ENCODE data around the gene SLC35F5. TPM values are rescaled to one million over a fixed set of nuclear protein-coding genes. Genes with fewer than 3 reads are reported as not detected.
A peak's percentile ranks its signal among the peaks of the same experiment; 100 is the strongest.
"Not testable (repeated sequence)": the region's sequence is repeated elsewhere in the genome, so short reads cannot be mapped to it uniquely, and the experiment has no call there.

SLC35F5 gene
- total RNA-seq, 1 donor from 2014 or later: 56.2 TPM

- not testable (repeated sequence) for ATAC-seq, DNase-seq
These were observed 52.0 kb downstream of the SLC35F5 start for GRCh38 chr2:113704300-113704993.

DNA sequence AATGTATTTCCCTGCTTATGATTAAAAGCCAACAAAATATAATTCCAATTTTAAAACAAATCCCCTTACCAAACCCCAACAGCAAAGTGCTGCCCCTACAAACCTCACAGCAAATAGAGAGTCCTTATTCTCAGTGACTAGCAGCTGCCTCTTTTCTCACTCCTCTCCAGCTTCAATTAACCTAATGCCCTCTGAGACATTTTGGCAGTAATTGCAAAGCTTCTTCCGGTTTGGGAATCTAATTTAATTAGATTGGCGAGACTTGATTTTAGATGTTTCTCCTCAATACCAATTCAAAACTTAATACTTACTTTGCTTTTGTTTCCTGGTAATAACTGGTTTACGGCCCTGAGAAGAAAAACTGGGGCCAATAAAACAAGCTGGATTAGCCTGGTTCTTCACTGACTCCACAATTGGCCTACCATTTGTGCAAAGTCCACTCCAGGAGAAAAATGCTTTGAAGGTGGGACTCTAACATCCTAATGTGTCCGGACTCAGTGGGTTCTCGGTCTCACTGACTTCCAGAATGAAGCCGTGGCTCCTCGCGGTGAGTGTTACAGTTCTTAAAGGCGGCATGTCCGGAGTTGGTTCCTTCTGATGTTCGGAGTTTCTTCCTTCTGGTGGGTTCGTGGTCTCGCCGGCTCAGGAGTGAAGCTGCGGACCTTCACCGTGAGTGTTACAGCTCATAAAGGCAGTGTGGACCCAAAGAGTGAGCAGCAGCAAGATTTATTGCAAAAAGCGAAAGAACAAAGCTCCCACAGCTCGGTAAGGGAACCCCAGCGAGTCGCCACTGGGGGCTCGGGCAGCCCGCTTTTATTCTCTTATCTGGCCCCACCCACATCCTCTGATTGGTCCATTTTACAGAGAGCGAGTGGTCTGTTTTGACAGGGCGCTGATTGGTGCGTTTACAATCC, 52.8 kb downstream of the SLC35F5 start:
- no peak for ATAC-seq
- intact Hi-C loops (cut with micrococcal nuclease): no loop called here
- DNase-seq: no peak

More at GRCh38 chr2:113704300-113704993, 52.0 kb downstream of the SLC35F5 start:
- intact Hi-C loops (cut with micrococcal nuclease): not testable (repeated sequence)

- ATAC-seq (peak; percentile 90), DNase-seq (peak; percentile 68)
- intact Hi-C loops (cut with micrococcal nuclease): no loop called here
These were observed 56.1 kb downstream of the SLC35F5 start for GRCh38 chr2:113700186-113700841.

GRCh38 chr2:113698892-113699447, 57.5 kb downstream of the SLC35F5 start:
- ATAC-seq: no peak
- DNase-seq: no peak
- intact Hi-C loops (cut with micrococcal nuclease): no loop called here

DNA sequence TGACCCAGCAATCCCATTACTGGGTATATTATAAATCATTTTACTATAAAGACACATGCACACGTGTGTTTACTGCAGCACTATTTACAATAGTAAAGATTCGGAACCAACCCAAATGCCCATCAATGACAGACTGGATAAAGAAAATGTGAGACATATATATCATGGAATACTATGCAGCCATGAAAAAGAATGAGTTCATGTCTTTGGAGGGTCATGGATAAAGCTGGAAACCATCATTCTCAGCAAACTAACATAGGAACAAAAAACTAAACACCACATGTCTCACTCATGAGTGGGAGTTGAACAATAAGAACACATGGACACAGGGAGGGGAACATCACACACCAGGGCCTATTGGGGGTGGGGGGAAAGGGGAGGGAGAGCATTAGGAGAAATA, 58.2 kb downstream of the SLC35F5 start:
- DNase-seq; ATAC-seq; intact Hi-C loops (cut with micrococcal nuclease): not testable (repeated sequence)

DNA sequence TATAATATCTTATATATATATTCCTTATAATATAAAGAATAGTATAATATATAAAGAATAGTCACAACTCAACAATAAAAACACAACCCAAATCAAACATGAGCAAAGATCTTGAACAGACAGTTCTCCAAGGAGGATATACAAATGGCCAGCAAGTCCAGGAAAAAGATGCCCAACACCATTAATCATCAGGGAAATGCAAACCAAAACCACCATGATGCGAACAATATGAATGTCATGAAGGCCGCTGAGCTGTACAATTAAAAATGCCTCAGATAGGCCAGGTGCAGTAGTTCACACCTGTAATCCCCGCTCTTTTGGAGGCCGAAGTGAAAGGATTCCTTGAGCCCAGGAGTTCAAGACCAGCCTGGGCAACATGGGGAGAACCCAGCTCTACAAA, 58.9 kb downstream of the SLC35F5 start:
- no peak for DNase-seq
- no peak for ATAC-seq
- intact Hi-C loops (cut with micrococcal nuclease): no loop called here

DNA sequence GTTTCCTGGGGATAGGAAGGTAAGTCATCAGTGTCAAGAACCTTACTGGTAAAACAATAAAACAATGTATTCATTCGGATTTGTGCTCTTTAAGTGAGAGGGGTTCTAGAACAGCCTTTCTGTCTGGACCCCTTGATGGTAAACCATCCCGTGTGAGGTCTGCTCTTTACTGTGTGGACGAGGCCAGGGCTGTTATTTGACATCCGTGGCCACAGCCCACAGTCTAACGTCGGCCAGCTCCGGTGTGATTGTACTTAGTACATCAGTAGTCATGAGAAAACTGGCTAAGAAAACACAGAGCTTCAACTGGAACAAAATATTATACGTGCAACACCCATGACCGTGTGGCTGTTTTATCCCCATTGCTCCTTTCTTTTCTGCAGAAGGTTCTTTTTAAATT, 62.0 kb downstream of the SLC35F5 start:
- ATAC-seq (peak; percentile 41), DNase-seq (no peak)
- intact Hi-C loops (cut with micrococcal nuclease): no loop called here

DNA sequence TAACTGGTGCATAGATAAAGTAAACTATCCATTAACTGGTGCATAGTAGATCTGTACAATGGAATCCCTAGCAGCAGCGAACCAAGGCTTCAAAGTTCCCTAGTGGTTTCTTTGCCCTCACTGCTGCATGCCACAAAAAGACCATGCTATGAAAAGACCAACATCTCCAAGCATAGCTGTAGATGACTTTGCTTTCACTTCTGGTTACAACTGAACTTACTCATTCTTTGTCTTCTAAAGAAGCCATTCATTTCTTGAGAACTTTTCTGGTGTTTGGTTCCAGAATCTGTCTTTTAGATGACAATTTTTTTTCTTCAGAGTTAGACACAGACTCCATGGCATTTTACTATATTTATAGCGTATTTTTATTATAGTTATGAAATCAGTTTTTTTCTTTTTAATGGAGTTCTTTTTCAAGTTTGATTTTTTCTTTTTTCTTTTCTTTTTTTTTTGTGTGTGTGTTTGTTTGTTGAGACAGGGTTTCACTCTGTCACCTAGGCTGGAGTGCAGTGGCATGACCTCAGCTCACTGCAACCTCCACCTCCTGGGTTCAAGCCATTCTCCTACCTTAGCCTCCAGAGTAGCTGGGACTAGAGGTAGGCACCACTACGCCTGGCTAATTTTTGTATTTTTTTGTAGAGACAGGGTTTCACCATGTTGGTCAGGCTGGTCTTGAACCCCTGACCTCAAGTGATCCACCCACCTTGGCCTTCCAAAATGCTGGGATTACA, 63.6 kb downstream of the SLC35F5 start:
- ATAC-seq (peak; percentile 11), DNase-seq (no peak)
- intact Hi-C loops (cut with micrococcal nuclease): no loop called here

GRCh38 chr2:113690871-113691270, 65.6 kb downstream of the SLC35F5 start:
- ATAC-seq; DNase-seq; intact Hi-C loops (cut with micrococcal nuclease): not testable (repeated sequence)

GRCh38 chr2:113686537-113686936, 69.9 kb downstream of the SLC35F5 start:
- DNase-seq (no peak), ATAC-seq (no peak)
- intact Hi-C loops (cut with micrococcal nuclease): no loop called here

- intact Hi-C loops (cut with micrococcal nuclease): no loop called here
- ATAC-seq: no peak
- no peak for DNase-seq
These were observed 71.0 kb downstream of the SLC35F5 start for GRCh38 chr2:113685471-113685870.

- ATAC-seq: no peak
- no peak for DNase-seq
- intact Hi-C loops (cut with micrococcal nuclease): no loop called here
These were observed 77.0 kb downstream of the SLC35F5 start for GRCh38 chr2:113679457-113679856.

DNA sequence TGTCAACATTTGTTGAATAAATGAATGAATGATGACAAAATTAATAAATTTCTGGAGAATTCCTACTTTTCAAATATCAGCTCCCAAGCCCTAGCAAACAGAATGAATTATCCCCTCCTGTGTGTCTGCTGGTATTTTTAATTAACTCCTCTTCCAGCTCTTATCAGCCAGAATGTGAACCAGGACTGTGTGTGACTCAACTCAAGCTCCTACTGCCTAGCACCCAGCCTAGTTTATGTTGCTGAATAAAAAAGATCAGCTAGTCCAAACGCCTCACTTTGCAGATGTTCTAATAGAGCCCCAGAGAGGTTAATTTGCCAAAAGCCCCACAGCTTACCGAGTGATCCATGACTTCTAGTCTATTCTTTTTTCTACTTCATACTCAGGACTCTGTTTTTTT, 79.1 kb downstream of the SLC35F5 start:
- no peak for DNase-seq
- intact Hi-C loops (cut with micrococcal nuclease): no loop called here
- ATAC-seq: peak; percentile 87

- DNase-seq: no peak
- intact Hi-C loops (cut with micrococcal nuclease): no loop called here
- no peak for ATAC-seq
These were observed 79.7 kb downstream of the SLC35F5 start for GRCh38 chr2:113676623-113677266.

DNA sequence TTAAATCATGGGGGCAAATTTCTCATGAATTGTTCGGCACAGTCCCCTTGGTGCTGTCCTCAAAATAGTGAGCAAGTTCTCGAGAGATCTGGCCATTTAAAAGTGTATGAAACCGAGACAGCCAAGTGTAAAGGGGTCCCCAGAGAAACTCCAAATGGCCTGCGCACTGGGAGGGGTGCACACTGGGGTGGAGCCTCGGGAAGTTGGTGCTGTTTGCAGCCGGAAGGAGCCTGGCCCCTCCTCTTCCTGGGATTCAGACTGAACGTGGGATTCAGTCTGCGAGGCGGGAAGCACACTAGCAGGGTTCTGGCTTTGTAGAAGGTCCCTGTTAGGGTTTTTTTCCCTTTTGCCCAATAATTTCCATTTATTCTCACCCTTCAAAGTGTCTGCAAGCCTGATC, 80.6 kb downstream of the SLC35F5 start:
- intact Hi-C loops (cut with micrococcal nuclease): no loop called here
- peak; percentile 41 for DNase-seq
- peak; percentile 71 for ATAC-seq

DNA sequence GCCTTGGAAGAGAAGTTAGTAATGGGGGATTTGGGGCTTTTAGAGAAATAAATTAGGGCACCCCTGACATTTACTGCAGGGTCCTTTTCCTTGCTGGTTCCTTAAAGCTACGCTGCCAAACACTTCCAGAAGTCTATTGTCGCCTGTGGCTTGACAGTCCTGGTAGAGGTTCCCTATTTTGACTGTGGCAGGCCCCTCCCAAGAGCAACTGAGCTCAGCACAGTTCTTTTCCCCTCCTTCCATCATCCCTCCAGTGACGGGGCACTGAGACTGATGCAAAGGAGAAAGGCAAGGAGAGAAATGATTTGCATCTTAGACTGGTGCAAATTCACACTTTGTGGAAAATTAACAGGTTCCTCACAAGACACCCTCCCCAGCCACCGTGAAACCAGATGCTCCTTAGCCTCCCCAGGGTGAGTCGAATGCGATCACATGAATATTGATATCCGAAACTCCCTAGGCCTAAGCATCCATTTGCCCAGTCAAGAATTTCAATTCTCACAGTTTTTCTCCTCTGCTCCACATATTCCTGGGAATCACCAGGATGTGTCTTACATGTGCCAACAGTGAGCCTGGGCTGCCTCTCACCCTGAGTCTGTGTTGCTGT, 84.0 kb downstream of the SLC35F5 start:
- DNase-seq: no peak
- intact Hi-C loops (cut with micrococcal nuclease): no loop called here
- ATAC-seq: no peak

GRCh38 chr2:113669013-113669412, 87.4 kb downstream of the SLC35F5 start:
- DNase-seq; intact Hi-C loops (cut with micrococcal nuclease); ATAC-seq: not testable (repeated sequence)

All from left ventricle myocardium superior (tissue), 1 donor.